GM19351 (cell line): Measurements from ENCODE around the gene LRRC4C.

Experiments used
- ATAC-seq: cut with Tn5 transposase; IDR thresholded peaks from one replicate; pipeline ENCODE4 v1.9.1; 2021; ENCODE audit warnings: mild to moderate bottlenecking, moderate library complexity; ENCODE audit not compliant: unreplicated experiment

The LRRC4C gene

GRCh38 chr11:41419901-41420300, 39.6 kb downstream of the LRRC4C start:
- no peak for ATAC-seq

- ATAC-seq = no peak
Observed at GRCh38 chr11:41414771-41415440, 44.5 kb downstream of the LRRC4C start.

GRCh38 chr11:41413843-41414242, 45.6 kb downstream of the LRRC4C start:
- ATAC-seq = peak; percentile 96

- ATAC-seq = no peak
Observed at GRCh38 chr11:41405812-41406211, 53.6 kb downstream of the LRRC4C start.

GRCh38 chr11:41404109-41404508, 55.3 kb downstream of the LRRC4C start:
- no peak for ATAC-seq

- ATAC-seq = no peak
Observed at GRCh38 chr11:41403458-41403857, 56.0 kb downstream of the LRRC4C start.

- no peak for ATAC-seq
Observed at GRCh38 chr11:41400819-41401382, 58.6 kb downstream of the LRRC4C start.

- no peak for ATAC-seq
Observed at GRCh38 chr11:41400124-41400523, 59.3 kb downstream of the LRRC4C start.

GRCh38 chr11:41399323-41399722, 60.1 kb downstream of the LRRC4C start:
- ATAC-seq = no peak

- no peak for ATAC-seq
Observed at GRCh38 chr11:41398175-41398574, 61.3 kb downstream of the LRRC4C start.

GRCh38 chr11:41394521-41395195, 64.8 kb downstream of the LRRC4C start:
- no peak for ATAC-seq

GRCh38 chr11:41392596-41392995, 66.9 kb downstream of the LRRC4C start:
- no peak for ATAC-seq

GRCh38 chr11:41389623-41390130, 69.8 kb downstream of the LRRC4C start:
- no peak for ATAC-seq

- ATAC-seq = no peak
Observed at GRCh38 chr11:41384329-41384728, 75.1 kb downstream of the LRRC4C start.

- no peak for ATAC-seq
Observed at GRCh38 chr11:41383768-41384167, 75.7 kb downstream of the LRRC4C start.

GRCh38 chr11:41382927-41383326, 76.5 kb downstream of the LRRC4C start:
- no peak for ATAC-seq

GRCh38 chr11:41379084-41379483, 80.4 kb downstream of the LRRC4C start:
- ATAC-seq = no peak

GRCh38 chr11:41377709-41378394, 81.6 kb downstream of the LRRC4C start:
- no peak for ATAC-seq

GRCh38 chr11:41351825-41352224, 107.6 kb downstream of the LRRC4C start:
- no peak for ATAC-seq

- no peak for ATAC-seq
Observed at GRCh38 chr11:41346042-41346441, 113.4 kb downstream of the LRRC4C start.
